GM19372 (cell line): ENCODE results near the gene ARMC5.
"Not testable (repeated sequence)": the region's sequence is repeated elsewhere in the genome, so short reads cannot be mapped to it uniquely, and the experiment has no call there.

ENCODE experiments used
- ATAC-seq: cut with Tn5 transposase; IDR thresholded peaks from one replicate; pipeline ENCODE4 v1.9.1; 2021; ENCODE audit warnings: mild to moderate bottlenecking, low read depth, moderate library complexity; ENCODE audit not compliant: unreplicated experiment

ARMC5 gene

GRCh38 chr16:31435341-31436220 lies 23.7 kb upstream of the ARMC5 start:
- no peak for ATAC-seq

DNA sequence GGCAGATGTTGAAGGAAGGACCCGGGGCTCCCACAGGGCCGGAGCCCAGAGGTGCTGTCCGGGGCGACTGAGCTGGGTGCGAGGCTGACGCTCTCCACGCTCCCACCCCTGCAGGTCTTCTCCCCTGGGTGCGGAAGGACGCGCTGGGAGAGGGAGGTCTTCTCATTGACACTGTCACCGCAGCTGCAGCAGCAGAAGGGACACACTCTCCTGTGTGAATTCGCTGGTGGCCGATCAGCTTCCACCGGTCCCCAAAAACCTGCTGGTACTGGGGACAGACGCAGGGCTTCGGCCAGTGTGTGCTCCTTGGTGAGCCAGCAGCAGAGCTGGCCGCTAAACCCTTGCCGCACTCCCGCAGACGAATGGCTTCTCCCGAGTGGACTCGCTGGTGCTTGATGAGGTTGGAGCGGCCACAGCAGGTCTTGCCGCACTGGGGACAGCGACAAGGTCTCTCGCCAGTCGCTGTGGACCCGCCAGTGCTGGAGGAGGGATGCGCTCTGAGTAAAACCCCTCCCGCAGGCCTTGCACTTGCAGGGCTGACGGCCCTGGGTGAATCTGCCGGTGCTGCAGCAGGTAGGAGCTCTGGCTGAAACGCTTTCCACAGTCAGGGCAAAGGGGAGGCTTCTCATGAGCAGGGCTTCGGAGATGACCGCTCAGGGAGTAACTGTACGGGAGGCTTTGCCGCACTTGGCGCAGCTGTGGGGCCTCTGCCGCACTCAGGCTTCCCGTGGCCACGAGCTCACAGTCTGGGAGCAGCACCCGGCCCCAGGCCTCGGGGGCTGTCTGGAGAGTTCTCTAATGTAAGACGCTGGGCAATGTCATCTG lies 22.9 kb upstream of the ARMC5 start:
- no peak for ATAC-seq

DNA sequence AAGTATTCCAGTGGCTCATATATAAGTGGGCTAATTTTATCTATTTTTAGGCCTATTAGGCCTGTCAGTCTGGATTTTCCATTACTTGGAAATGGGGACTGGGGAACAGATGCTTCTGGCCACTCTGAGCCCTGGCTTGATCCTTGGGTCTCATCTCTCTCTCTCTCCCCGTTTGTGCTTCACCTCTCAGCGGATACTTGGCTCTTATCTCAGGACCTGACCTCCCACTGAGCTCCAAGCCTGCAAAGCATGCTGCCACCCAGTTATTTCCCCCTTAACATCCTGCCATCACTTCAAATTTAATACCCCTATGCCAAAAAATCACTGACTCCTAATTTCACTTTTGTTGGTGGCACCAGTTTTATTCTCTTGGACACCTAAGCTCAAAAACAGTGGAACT lies 20.9 kb upstream of the ARMC5 start:
- ATAC-seq: no peak

GRCh38 chr16:31439023-31439422 lies 20.3 kb upstream of the ARMC5 start:
- ATAC-seq: not testable (repeated sequence)

GRCh38 chr16:31439519-31439918 lies 19.8 kb upstream of the ARMC5 start:
- ATAC-seq: no peak

- no peak for ATAC-seq
Measured at GRCh38 chr16:31440516-31441184, 18.7 kb upstream of the ARMC5 start.

- ATAC-seq: no peak
Measured at GRCh38 chr16:31441956-31442355, 17.3 kb upstream of the ARMC5 start.

DNA sequence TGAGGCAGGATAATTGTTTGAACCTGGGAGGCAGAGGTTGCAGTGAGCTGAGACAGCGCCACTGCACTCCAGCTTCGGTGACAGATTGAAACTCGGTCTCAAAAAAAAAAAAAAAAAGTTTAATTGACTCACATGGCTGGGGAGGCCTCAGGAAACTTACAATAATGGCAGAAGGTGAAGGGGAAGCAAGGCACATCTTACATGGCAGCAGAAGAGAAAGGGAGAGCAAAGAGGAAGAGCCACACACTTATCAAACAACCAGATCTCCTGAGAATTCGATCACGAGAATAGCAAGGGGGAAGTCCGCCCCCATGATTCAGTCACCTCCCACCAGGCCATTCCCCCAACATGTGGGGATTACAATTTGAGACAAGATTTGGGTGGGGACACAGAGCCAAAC lies 13.4 kb upstream of the ARMC5 start:
- not testable (repeated sequence) for ATAC-seq

- no peak for ATAC-seq
Measured at GRCh38 chr16:31451201-31451600, 8.1 kb upstream of the ARMC5 start.

DNA sequence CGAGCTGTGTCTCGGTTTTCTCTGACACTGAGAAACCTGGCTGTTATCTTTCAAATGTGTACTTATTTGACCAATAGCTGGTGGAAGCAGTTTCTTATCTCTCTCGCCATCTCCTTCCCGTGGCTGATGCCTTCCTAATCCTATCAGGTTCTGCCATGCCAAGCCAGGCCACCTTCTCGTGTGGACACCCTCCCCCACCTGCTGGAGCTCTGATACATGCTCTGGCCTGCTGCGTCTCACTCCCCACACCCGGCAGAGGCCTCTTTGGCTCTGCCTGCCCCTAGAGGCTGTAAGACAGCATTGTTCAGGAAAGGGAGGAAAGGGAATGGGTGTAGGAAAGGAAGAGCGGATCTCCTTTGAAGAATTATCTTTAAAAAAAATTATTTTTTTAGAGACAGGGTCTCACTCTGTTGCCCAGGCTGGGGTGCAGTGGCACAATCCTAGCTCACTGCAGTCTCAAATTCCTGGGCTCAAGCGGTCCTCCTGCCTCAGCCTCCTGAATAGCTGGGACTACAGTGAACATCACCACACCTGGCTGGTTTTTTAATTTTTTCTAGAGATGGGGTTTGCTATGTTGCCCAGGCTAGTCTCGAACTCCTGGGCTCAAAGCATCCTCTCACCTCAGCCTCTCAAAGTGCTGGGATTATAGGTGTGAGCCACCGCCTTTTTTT lies 7.5 kb upstream of the ARMC5 start:
- ATAC-seq: no peak

- ATAC-seq: no peak
Measured at GRCh38 chr16:31452631-31453106, 6.6 kb upstream of the ARMC5 start.

GRCh38 chr16:31453255-31454204 lies 5.8 kb upstream of the ARMC5 start:
- ATAC-seq: no peak

DNA sequence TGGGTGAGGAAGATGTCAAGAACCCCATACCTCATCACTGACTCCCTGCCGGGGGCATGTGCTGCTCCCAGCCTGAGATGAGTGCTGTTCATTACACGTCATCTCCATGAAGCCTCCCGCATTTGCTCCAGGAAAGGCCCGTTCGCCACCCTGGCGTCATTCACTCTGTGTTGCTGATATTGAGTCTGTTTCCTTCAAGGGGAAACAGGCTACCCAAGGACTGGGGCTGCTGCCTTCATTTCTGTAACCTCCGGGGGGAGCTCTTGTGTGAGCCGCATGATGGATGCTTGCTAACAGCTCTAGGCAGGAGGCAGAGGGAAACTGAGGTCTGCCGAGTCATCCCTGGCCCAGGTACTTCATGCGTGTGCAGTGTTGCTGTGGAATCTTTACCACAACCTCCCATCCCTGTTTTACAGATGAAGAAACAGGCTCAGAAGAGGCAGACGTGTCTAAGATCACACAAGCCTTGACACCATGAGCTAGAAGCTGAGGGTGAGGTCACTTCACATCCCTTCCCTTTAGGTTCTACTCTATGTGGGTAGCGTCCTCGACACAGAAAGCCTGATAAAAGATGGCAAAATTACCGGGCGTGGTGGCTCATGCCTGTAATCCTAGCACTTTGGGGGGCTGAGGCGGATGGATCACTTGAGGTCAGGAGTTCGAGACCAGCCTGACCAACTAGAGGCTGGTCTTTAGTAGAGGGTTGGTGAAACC lies 3.5 kb upstream of the ARMC5 start:
- no peak for ATAC-seq

GRCh38 chr16:31456988-31457360 lies 2.3 kb upstream of the ARMC5 start:
- ATAC-seq: no peak

DNA sequence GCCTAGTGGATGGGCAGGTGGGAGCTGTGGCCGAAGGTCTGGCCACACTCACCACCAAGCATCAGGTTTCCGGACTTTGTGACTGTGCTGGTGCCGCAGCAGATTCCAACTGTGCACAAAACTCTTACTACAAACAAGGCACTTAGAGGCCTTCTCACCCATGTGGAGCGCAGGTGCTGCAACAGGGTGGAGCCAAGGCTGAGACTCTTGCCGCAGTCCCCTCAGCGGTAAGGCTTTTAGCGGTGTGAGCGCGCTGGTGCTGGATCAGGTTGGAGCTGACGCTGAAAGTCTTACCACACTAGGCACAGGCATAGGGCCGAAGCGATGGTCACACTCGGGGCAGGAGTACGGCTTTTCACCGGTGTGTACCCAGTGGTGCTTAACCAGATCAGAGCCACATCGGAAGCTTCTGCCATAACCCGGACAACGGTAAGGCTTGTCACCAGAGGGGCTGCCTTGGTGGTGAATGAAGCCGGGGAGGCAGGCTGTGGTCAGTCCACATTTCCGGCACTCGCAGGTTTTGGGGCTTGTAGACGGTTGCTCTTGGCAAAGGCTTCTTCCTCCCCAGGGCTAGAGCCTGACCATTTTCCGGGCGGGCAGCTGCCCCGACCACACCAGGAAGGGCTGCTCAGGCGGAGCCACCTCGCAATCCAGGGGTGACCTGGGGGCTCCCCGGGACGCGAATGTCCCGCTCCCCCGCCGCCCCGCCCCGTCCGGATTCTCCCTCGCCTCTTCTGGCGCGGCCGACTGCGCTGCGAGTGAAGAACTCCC lies 1.0 kb upstream of the ARMC5 start:
- ATAC-seq: no peak

DNA sequence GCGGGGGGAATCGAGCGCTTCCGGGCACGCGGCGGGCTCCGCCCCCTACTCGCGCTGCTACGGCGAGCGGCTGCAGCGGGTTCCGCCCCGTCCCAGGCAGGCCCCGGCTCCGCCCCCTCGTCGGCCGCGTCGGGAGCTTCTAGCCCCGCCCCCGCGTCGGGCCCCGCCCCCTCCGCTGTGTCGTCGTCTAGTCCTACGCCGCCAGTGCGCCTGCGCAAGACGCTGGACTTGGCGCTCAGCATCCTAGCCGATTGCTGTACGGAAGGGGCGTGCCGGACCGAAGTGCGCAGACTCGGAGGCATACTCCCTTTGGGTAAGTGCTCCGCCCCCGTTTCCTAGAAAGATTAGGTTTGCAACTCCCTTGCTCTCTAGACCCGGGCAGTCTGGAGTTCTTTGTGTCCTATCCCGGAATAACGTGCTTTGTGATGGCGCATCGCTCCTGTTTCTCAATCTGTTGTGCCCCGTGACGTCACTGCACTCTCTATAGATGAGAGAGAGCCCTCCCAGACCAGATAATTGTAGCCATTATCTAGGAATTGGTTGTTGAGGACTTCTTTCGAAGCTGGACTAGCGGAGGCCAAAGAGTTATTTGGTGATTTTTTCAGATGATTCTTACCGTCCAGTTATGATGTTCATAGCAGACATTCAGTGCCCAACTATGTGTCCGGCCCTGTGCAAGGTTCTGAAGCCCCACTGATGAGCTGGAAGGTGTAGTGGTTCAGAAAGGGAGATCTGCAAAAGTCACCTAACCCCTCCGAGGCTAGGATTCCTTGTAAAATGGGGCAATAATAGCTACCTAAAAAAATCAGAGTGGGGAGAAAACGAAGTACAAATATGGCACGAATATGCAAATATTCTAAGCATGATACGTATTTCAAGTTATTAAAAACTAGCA lies 633 bp downstream of the ARMC5 start:
- peak; percentile 66 for ATAC-seq

GRCh38 chr16:31460582-31461002 lies 1.3 kb downstream of the ARMC5 start:
- ATAC-seq: no peak
